Ammon's horn (tissue), 1 donor: ENCODE data around the gene PRICKLE2.

Source experiments
- DNase-seq: peaks from one replicate; pipeline ENCODE4 v3.0.0-alpha.2; 2016; ENCODE audit warnings: low spot score

PRICKLE2 gene

GRCh38 chr3:64131725-64132469, 93.4 kb downstream of the PRICKLE2 start:
- no peak for DNase-seq

GRCh38 chr3:64130436-64130835, 94.8 kb downstream of the PRICKLE2 start:
- DNase-seq: no peak

GRCh38 chr3:64129581-64129980, 95.7 kb downstream of the PRICKLE2 start:
- no peak for DNase-seq

GRCh38 chr3:64129106-64129505, 96.2 kb downstream of the PRICKLE2 start:
- no peak for DNase-seq

GRCh38 chr3:64125561-64125960, 99.7 kb downstream of the PRICKLE2 start:
- DNase-seq: no peak

GRCh38 chr3:64123931-64124330, 101.3 kb downstream of the PRICKLE2 start:
- no peak for DNase-seq

GRCh38 chr3:64122476-64122875, 102.8 kb downstream of the PRICKLE2 start:
- DNase-seq: no peak

GRCh38 chr3:64121750-64122311, 103.4 kb downstream of the PRICKLE2 start:
- DNase-seq: no peak

- DNase-seq: no peak
Observed at GRCh38 chr3:64120876-64121275, 104.4 kb downstream of the PRICKLE2 start.

- DNase-seq: no peak
Observed at GRCh38 chr3:64117483-64117882, 107.8 kb downstream of the PRICKLE2 start.

GRCh38 chr3:64114651-64115050, 110.6 kb downstream of the PRICKLE2 start:
- no peak for DNase-seq

- no peak for DNase-seq
Observed at GRCh38 chr3:64111872-64112271, 113.4 kb downstream of the PRICKLE2 start.

- no peak for DNase-seq
Observed at GRCh38 chr3:64111083-64111482, 114.2 kb downstream of the PRICKLE2 start.

GRCh38 chr3:64110071-64110470, 115.2 kb downstream of the PRICKLE2 start:
- DNase-seq: peak; percentile 23

- peak; percentile 77 for DNase-seq
Observed at GRCh38 chr3:64109438-64109837, 115.8 kb downstream of the PRICKLE2 start.

GRCh38 chr3:64108784-64109317, 116.4 kb downstream of the PRICKLE2 start:
- DNase-seq: no peak

GRCh38 chr3:64108231-64108630, 117.0 kb downstream of the PRICKLE2 start:
- DNase-seq: no peak

- no peak for DNase-seq
Observed at GRCh38 chr3:64107190-64107589, 118.1 kb downstream of the PRICKLE2 start.

GRCh38 chr3:64105816-64106215, 119.5 kb downstream of the PRICKLE2 start:
- no peak for DNase-seq

- DNase-seq: no peak
Observed at GRCh38 chr3:64104691-64105111, 120.6 kb downstream of the PRICKLE2 start.

GRCh38 chr3:64104006-64104405, 121.3 kb downstream of the PRICKLE2 start:
- no peak for DNase-seq

- DNase-seq: no peak
Observed at GRCh38 chr3:64103131-64103530, 122.1 kb downstream of the PRICKLE2 start.

- no peak for DNase-seq
Observed at GRCh38 chr3:64102147-64102546, 123.1 kb downstream of the PRICKLE2 start.

GRCh38 chr3:64099316-64099715, 126.0 kb downstream of the PRICKLE2 start:
- no peak for DNase-seq
